ENCODE data around the gene RFC2. TPM values are rescaled to one million over a fixed set of nuclear protein-coding genes. Genes with fewer than 3 reads are reported as not detected.
A peak's percentile ranks its signal among the peaks of the same experiment; 100 is the strongest.

The RFC2 gene
- total and polyA plus RNA-seq, 10 of the 15 experiments (the other 5 are each of a cell fraction or from before 2014, with no cell fraction given): 25.8 to 145 (median 90.9) TPM

- TF ChIP-seq NFXL1 (IDR thresholded peaks at IDR 0.05; ENCODE audit: borderline replicate concordance) (no peak), PBX3 (IDR thresholded peaks at IDR 0.05; ENCODE audit: insufficient replicate concordance, low read depth, low read length) (no peak), MAX (IDR thresholded peaks at IDR 0.05; ENCODE audit: low read depth, low read length) (0 out of 2 replicates have a peak, but pooled peaks have one; percentile 35), BCL3 (IDR thresholded peaks at IDR 0.05; ENCODE audit: borderline replicate concordance, insufficient read depth, low read depth, low read length, poor library complexity, severe bottlenecking) (no peak), TCF7 (IDR thresholded peaks at IDR 0.05; ENCODE audit: borderline replicate concordance) (no peak), BHLHE40 (IDR thresholded peaks at IDR 0.05; ENCODE audit: borderline replicate concordance in 1 of 2, low read depth in 2 of 2, low read length in 1 of 2) (0 out of 4 replicates have a peak, but pooled peaks of 1 of the 2 experiments have one; percentile 5), FOXM1 (IDR thresholded peaks at IDR 0.05; ENCODE audit: low read depth, low read length) (no peak), CTCF (IDR thresholded peaks at IDR 0.05 in 2 of 3, conservative IDR thresholded peaks at IDR 0.05 in 1 of 3; ENCODE audit: control insufficient read depth in 2 of 3, extremely low read depth in 1 of 3, insufficient read depth in 1 of 3, low read depth in 3 of 3, low read length in 3 of 3) (peak in 1 of 3 experiments; percentile 19; a peak in 1 of 6 replicates), IRF5 (IDR thresholded peaks at IDR 0.05; ENCODE audit: borderline replicate concordance) (no peak), EED (IDR thresholded peaks at IDR 0.05; ENCODE audit: low read depth) (no peak), CREM (IDR thresholded peaks at IDR 0.05; ENCODE audit: low read depth) (no peak), NR2F1 (conservative IDR thresholded peaks at IDR 0.05) (no peak), E2F8 (IDR thresholded peaks at IDR 0.05; ENCODE audit: low read depth, partially characterized antibody) (no peak), NFYA (IDR thresholded peaks at IDR 0.05; ENCODE audit: borderline replicate concordance, low read depth, low read length) (no peak), SIX5 (IDR thresholded peaks at IDR 0.05; ENCODE audit: low read depth, low read length, severe bottlenecking) (no peak)
Observed at GRCh38 chr7:74292757-74293576, 38.8 kb upstream of the RFC2 start (continued).
